Limb (tissue), 2 donors: ENCODE results near the gene UBE2V1.
"Not testable (repeated sequence)": the region's sequence is repeated elsewhere in the genome, so short reads cannot be mapped to it uniquely, and the experiment has no call there.

Source experiments
- DNase-seq, 2 donors: peaks; one replicate each; pipeline ENCODE4 v3.0.0-alpha.2; 2016; ENCODE audit errors: extremely low spot score in 2 of 2

The UBE2V1 gene

GRCh38 chr20:50065325-50065615, 47.7 kb downstream of the UBE2V1 start:
- no peak for DNase-seq

- DNase-seq, result not testable (repeated sequence)
These were observed 49.2 kb downstream of the UBE2V1 start for GRCh38 chr20:50063763-50064162.

GRCh38 chr20:50062006-50062838, 50.7 kb downstream of the UBE2V1 start:
- no peak for DNase-seq

- DNase-seq, result no peak
These were observed 51.6 kb downstream of the UBE2V1 start for GRCh38 chr20:50061151-50062005.

- DNase-seq, result no peak
These were observed 54.1 kb downstream of the UBE2V1 start for GRCh38 chr20:50058662-50059402.

GRCh38 chr20:50057714-50058053, 55.3 kb downstream of the UBE2V1 start:
- DNase-seq, result no peak

- peak in 1 of 2 donors; percentile 26 for DNase-seq
These were observed 55.8 kb downstream of the UBE2V1 start for GRCh38 chr20:50056951-50057713.

- DNase-seq, result no peak
These were observed 56.5 kb downstream of the UBE2V1 start for GRCh38 chr20:50056408-50056926.

GRCh38 chr20:50055524-50056083, 57.3 kb downstream of the UBE2V1 start:
- no peak for DNase-seq

GRCh38 chr20:50054626-50055511, 58.1 kb downstream of the UBE2V1 start:
- peak; percentile 52 to 85 for DNase-seq

GRCh38 chr20:50054231-50054547, 58.8 kb downstream of the UBE2V1 start:
- no peak for DNase-seq

GRCh38 chr20:50053362-50054230, 59.4 kb downstream of the UBE2V1 start:
- DNase-seq, result no peak

- peak; percentile 48 to 83 for DNase-seq
These were observed 60.2 kb downstream of the UBE2V1 start for GRCh38 chr20:50052550-50053361.

GRCh38 chr20:50050660-50051308, 62.2 kb downstream of the UBE2V1 start:
- no peak for DNase-seq

- DNase-seq, result no peak
These were observed 62.7 kb downstream of the UBE2V1 start for GRCh38 chr20:50050214-50050613.

GRCh38 chr20:50049442-50050026, 63.4 kb downstream of the UBE2V1 start:
- DNase-seq, result no peak
